NCI-H128 (cell line): ENCODE measurements around the gene PSMB7.

Source experiments
- DNase-seq: peaks from one replicate; lab custom pipeline; 2025; ENCODE audit not compliant: unreplicated experiment; lab: John Stamatoyannopoulos, UW

The PSMB7 gene

DNA sequence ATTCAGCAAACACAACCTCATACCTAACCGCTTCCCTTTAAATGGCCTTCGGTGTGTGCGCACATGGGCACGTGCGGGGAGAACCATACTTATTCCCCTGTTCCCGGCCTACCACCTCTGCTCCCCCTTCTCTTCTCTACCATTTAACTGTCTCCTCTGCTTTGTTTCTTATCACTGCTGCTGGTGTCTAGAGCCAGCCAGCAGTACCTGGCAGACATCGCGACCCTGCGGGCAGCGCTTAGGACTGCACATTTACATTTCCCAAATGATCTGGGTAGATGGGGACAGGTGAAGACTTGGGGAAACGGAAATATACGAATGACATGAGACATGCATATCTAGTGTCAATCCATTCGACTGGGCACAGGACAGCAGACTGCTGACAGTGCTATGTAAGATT, 56.6 kb downstream of the PSMB7 start:
- DNase-seq, result no peak

DNA sequence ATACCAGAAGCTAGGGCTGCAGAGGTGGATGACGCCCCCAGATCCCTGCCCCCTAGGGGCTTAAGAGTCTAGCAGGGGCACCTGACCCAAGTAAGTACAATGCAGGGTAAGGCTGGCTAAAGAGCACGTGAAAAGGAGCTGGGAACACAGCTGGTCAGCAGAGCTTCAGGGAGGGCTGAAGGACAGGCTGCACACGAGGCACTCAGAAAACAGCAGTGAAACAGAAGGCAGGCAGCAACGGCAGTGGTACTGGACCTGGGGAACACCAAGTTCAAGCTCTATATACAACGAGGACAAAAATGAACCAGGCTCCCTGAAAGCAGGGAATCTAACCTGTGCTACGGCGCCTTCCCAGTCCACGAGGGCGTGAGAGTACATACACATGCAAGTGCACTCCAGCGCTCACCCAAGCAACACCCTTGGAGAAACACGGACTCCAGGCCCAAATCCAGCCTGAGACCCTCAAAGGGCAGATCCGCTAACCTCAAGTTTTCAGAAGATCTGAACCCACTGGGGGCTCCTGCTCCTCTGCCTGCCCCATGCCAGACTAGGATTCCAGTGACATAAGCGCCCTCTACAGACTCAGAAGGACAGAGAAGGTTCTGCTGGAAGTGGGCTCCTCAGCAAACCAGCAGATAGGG, 57.4 kb downstream of the PSMB7 start:
- DNase-seq, result no peak

DNA sequence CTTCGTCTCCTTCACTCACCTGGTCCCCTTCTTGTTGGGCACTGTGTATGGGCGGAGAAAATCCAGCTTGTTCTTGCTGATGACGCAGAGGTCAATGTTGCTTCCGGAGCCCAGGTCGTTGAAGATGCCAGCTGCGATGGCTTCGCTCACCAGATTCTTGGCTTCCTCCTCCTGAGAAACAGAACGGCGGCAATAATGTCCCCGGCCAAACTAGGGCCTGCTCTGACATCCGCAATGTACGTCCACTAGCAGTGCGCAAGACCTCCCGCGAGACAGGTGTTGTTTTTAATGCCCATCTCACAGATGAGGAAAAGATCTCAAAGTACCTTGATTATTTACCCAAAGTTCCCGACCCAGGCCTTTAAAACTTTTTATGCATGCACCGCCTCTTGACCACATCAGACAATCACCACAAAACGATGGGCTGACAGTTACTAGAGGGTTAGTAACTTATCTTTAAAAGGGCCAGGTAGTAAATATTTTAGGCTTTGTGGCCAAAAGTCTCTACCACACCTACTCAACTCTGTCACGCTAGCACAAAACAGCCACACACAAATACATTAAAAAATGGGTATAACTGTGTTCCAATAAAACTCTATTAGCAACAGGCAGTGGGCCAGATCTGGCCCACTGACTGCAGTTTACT, 58.4 kb downstream of the PSMB7 start:
- DNase-seq, result no peak

DNA sequence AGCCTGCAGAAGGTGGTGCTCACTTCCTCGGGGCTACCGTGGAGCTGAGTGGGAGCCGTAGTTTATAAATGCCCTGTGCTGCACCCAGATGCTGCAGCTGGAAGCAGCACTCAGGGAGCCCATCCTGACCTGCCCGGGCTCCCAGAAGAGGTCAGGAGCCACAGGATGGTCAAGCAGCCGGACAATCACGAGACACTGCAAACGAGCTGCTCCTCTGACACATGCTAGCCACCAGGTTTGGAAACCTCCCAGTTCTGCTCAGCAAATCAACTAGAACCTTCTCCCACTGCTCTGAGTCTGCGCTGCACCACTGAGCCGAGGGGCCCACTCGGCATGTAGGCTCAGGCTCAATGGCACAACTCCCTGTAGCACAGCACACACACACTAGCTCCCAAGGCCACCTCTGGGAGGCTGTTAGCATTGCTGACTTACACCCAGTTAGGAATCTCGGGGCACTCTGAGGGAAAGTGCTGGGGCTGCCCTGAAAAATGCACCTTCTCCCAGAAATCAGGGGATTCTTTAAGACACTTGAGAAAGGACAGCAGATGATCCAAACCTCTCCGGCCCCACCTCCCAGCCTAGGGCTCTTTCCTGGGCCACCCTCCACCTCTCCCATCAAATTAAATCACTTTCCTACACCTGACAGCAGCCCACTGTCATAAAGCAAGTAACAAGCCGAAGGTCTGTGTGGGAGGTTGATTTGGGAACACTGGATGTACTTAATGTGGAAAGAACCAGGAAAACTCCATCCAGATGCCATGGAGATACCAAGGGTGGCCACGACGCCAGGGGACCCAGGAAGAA, 59.1 kb downstream of the PSMB7 start:
- no peak for DNase-seq

DNA sequence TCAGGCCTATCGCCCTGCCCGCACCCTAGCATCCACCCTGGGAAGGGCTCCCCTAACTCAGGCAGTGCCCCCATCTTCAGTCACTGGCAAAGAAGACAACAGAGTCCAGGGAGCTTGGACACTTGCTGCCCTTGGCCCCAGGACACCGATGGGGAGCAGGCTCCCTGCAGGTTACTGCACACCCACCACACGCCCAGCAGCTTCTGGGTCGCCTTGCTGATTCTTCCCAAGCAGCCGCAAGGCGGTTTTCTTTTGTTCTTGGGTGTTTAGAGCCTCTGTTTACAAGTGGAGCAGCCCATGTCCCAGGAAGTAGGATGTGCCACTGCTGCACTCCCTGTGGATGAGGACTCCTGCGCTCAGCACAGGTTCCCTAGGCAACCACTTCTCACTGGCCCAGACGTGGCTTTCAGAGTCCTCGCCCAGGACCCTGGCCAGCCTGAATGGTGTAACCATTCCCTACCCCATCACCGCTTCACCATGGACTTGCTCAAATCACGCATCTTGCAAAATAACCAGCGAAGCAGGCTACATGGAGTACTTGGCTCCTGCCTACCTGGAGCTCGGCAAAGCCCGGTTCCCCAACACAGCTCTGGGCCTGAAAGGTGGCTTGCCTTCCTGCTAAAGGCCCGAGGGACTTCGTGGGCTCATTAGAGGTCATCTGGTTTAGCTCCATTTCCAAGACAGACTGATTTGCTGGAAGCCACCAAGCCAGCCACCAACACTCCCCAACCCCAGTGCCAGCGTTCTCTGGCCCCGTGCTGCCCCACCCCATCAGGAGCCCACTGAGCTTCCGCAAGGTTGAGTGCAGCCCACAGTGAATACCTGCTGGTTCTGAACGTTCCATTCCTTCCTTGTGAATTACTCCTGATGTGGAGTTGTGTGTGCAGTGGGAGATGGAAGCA, 60.0 kb downstream of the PSMB7 start:
- DNase-seq, result no peak

DNA sequence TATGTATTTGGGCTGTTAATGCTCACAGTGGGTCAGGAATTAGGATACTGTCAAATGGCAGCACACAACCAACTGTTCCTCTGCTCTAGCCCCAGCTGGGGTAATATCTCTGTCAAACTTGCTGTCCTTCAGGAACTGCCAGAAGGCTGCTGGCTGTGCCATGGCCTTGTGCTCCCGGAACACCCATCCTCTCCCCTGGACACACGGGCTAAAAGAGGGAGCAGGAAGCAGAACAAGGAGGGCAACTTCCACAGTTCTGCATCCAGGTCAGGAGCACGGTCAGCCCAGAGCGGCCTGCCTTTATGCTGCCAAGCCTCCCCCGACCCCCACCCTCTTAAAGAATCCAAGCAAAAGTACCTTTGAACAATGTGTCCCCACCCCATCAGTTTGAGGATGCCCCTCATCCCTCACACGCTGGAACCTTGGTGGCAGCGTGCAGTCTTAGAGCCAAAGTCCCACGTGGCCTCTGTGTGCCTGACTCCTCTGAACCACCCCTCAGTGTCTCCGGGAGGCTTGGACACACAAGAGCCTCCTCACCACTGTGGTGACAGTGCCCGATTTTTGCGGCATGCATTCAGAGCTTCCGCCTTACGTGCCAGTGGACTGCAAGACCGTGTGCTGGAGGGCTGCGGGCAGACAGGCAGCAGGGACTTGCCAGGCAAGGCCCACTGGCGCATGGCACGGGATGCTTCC, 60.8 kb downstream of the PSMB7 start:
- no peak for DNase-seq

DNA sequence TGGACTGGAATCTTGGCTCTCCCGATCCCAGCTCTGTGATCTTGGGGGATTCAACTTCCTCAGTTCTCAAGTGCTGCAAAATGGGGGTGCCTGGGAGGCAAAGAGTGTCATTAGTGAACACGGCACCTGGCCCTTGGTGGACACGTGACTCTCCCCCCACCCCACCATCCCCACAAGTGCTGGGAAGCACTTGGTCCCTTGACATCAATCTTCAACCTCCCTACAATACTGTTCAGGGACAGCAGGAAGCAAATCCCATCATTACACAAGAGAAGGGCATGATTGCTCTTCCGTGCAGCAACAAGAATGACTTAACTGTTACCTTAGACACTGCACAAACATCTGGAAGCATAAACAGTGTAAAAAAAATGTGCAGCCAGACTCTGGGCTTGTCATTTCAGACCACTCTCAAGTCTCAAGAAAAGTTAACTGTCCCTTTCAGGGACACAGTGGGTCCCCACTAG, 61.4 kb downstream of the PSMB7 start:
- DNase-seq, result no peak

DNA sequence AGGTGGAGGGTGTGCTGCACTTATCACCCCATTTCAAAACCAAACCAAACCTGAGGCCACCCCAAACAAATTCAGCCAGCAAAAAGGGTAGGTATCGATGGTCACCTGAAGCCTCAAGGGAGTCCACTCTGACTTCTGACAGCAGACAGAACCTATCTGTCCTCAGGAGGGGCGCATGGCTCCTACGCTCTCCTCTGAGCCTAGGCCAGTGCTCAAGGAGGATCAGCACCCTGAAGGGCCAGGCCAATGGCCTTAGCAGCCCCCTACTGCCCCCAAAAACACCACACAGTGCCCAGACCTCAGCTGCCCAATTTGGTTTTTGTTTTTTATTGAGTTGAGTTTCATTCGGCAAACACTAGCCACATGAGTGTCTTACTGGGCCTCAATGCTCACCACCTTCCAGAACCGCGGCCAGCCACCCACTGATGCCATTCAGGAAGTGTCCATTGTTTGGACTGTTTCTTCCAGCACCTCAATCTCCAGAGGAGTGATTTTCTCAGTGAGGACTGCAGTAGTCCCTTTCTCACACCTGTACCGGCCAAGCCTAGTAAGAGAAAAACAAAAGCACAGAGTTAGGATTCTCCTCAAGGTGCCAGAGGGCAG, 62.0 kb downstream of the PSMB7 start:
- no peak for DNase-seq

DNA sequence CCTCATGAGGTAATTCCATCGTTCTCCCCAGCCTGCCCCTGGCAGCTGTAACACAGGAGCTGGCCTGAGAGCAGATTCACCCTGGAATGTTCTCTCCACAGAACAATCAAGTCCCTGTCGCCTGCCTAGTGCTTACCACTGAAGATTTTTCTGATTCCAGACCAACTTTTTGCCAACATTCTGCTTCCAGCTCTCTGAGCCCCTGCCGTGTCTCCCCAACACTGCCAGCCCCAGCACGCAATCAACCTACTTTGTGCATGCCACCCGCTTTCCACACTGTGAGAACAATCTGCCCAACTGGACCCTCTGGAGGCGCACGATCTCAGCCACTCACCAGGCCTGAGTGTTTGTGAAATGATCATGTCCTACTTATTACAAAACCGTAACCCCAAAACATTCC, 62.6 kb downstream of the PSMB7 start:
- DNase-seq, result no peak

DNA sequence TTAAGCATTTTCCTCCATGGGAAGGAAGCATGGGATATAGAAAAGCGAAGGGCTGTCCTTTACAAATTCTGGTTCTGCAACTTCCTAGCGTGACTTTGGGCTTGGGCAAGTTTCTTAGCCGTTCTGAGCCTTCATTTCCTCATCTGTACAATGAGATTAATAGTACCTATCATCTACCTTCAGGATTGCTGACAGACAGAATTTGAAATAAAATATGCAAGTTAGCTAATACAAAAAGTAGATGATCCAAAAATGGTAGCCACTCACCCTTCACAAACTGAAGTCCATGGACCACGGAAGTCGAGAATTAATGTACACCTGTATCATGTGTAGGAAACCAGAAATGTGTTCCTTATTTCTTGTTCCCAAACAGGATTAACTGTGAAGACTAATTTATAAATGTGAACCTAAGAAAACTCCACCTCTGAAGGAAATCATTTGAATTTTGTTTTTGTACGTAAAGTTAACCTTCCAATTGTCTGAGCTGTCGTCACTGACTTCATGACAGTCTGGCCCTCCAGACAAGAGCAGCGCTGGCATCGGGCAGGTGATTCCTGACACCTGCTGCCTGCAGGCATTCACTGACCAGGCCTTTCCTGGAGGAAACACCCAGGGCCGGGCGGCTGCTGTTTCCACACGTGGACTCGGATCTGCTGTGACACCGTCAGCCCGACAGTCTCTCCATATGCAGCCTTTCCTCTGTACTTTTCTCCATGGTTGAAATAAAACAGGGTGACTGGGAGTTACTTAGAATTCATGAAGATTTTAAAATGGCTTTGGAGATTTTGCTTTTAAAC, 63.4 kb downstream of the PSMB7 start:
- no peak for DNase-seq

DNA sequence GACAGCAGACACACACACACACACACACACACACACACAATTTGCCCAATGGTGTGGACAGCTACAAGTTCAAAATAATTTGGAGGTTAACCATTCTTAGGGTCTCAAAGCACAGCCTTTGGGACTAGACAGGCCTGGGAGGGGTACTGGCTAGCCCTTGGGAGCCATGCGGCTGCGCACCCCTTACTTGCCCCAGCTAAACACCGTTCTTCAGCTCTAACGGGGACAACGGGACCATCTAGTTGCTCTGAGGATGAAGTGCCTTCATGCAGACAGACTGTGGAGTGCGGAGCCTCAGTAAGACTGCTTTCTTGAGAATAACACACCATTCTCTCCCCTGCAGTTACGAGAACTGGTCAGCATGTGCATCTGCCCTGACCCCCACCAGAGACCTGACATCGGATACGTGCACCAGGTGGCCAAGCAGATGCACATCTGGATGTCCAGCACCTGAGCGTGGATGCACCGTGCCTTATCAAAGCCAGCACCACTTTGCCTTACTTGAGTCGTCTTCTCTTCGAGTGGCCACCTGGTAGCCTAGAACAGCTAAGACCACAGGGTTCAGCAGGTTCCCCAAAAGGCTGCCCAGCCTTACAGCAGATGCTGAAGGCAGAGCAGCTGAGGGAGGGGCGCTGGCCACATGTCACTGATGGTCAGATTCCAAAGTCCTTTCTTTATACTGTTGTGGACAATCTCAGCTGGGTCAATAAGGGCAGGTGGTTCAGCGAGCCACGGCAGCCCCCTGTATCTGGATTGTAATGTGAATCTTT, 64.6 kb downstream of the PSMB7 start:
- DNase-seq, result no peak

DNA sequence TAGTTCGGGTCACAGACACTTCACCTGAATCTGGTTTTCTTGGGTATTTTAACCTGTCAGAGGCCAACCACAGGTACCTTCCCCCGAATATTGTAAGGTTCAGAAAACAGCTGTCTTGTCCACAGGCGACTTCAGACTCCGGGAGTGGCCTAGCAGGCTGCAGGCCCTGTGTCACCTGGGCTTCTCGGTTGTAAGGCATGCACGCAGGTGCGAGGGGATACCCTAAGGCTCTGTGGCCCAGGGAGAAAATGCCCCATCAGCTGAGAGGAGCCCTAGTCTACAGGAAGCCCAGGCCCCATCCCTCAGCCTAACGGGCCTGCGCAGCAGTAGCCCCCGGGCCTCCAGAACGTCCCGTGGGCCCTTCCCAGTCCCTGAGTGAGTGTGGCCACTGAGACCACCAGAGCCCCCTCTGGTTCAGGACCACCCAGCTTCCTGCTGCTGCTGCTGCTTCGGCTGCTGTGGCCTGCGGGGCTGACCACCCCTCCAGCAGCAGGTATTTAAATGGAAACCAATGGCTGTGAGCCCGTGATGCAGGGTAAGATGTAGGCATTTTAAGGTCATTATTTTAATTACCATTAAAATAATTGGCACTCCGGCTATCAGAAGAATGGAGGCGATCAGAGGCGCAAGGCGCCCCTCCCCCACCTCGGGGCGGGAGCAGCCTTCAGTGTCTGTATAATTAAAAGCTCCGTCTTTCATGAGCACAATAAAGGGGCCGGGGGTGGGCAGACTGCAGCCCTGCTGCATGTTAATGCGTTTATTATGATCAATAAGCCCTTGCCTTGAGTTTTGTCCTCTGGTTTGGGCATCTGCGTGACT, 65.4 kb downstream of the PSMB7 start:
- DNase-seq, result no peak

DNA sequence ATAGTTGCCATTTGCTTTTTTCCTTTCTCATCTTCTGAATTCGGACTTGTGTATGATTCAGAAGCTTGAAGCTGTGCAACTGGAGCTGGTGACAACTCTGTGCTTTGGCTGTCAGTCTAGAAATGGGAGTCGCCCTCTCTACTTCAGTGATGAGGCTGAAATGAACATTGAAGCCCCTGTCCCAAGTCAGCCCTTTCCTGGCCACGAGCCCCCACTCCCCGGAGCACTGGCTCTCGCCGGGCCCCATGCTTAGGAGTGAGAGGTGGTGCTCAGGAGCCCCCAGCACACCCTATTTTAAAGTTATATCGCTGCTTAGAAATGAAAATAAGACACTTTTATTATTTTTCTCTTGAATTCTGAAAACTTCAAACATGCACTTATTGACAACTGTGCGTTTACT, 66.0 kb downstream of the PSMB7 start:
- DNase-seq, result no peak

DNA sequence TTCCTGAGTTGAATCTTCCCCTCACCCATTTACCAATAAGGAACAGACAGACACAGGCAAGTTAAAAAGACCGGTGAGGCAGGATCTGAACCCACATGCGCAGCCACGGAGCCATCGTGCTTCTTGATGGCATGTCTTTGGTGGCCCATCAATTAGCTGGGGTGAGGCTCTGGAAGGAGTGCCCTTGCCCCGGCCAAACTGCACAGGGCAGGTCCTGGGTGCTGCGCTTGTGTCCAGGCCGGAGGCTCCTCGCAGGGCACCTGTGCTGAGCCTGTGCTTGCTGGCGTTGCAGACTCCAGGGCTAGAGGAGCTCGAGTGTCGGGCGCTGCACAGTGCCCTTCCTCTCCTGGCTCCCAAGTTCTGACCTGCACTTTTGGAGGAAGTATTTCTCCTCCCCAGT, 66.4 kb downstream of the PSMB7 start:
- no peak for DNase-seq

DNA sequence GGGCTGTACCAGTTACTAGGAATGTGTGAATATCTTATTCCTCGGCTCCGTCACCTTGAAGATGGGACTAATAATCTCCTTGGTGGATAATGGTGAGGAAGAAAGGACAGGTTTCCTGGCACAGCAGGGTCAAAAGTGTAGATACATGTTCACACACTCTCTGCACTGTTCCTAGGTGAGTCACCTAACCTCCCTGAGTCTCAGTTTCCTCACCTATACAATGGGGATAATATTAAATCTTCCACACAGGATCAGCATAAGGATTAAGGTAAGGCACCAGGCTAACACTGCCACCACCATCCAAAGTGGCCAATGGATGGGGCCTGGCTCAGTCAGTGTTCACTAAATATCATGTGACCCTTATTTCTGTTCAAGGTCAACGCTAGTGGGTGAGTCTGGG, 66.9 kb downstream of the PSMB7 start:
- no peak for DNase-seq

DNA sequence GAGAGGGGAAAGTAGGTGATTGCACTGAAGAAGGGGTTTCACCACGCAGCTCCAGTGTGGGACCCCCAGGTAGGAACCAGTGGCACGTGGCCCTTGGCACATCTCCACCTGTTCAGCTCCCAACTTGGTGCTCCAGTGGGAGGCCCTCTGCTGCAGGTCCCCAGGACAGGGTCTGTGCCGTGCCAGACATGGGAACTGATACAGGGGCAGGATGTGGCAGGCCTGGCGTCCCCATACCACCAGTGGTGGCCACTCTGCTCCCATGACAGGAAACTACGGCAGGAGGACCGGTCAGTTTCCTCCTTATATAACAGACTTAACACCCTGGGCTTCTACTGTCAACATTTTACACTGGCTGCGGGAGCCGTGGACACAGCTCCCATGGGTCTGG, 67.3 kb downstream of the PSMB7 start:
- DNase-seq, result no peak

DNA sequence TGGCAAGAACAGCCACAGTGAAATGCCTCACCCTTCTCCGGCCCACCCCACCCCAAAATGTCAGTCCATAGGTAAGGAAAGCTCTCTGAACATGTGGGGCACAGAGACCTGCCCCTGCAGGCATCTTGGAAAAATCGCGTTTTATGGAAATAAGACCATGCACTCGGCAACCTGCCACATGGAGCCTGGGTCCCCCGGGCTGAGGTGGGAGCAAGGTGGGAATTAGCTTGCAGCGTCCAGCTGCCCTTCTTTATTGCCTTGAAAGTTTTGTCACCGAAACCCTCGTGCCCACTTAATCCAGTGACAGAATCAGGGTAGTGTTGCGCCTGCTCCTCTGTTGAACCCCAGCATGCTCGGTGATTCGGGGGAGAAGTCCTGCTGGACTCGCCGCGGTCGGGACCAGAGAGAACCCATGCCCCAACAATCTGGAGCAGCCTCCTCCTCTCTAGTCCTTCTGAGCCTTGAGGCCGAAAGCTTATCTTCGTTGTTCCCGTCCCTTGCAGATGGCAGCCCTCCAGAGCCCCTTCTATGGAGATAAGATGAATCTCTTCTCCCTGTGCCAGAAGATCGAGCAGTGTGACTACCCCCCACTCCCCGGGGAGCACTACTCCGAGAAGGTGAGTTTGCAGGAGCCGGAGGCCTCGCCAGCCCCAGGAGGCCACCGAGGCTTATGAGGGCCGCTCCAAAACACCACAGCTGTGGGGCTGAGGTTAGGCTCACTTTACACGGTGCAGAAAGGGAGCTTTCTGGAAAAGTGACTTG, 67.9 kb downstream of the PSMB7 start:
- no peak for DNase-seq
